ENCODE data around the gene INPP5B. TPM values are rescaled to one million over a fixed set of nuclear protein-coding genes. Genes with fewer than 3 reads are reported as not detected.
A peak's percentile ranks its signal among the peaks of the same experiment; 100 is the strongest.
"Not testable (repeated sequence)": the region's sequence is repeated elsewhere in the genome, so short reads cannot be mapped to it uniquely, and the experiment has no call there.

INPP5B gene
- total RNA-seq, 1 donor from 2014 or later: 36.5 TPM

- H3K27ac Mint-ChIP-seq (ENCODE audit: unreplicated experiment): no peak overlapping the region
- TF ChIP-seq, protein P1, sequence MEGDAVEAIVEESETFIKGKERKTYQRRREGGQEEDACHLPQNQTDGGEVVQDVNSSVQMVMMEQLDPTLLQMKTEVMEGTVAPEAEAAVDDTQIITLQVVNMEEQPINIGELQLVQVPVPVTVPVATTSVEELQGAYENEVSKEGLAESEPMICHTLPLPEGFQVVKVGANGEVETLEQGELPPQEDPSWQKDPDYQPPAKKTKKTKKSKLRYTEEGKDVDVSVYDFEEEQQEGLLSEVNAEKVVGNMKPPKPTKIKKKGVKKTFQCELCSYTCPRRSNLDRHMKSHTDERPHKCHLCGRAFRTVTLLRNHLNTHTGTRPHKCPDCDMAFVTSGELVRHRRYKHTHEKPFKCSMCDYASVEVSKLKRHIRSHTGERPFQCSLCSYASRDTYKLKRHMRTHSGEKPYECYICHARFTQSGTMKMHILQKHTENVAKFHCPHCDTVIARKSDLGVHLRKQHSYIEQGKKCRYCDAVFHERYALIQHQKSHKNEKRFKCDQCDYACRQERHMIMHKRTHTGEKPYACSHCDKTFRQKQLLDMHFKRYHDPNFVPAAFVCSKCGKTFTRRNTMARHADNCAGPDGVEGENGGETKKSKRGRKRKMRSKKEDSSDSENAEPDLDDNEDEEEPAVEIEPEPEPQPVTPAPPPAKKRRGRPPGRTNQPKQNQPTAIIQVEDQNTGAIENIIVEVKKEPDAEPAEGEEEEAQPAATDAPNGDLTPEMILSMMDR (IDR thresholded peaks at IDR 0.05): no peak
- DNase-seq (ENCODE audit: extremely low spot score, unreplicated experiment): no peak
Observed at GRCh38 chr1:37944086-37944763, 2.6 kb downstream of the INPP5B start.

GRCh38 chr1:37940299-37940947, 6.4 kb downstream of the INPP5B start:
- TF ChIP-seq, protein P1 (IDR thresholded peaks at IDR 0.05): no peak
- DNase-seq (ENCODE audit: extremely low spot score, unreplicated experiment): no peak
- no peaks in the 10 kb centered on the region for H3K27me3 Mint-ChIP-seq (ENCODE audit: unreplicated experiment)
- H3K4me3 Mint-ChIP-seq (ENCODE audit: unreplicated experiment): no peak overlapping the region
- no peaks in the 10 kb centered on the region for H3K9me3 Mint-ChIP-seq (ENCODE audit: unreplicated experiment)
- no peak overlapping the region for H3K27ac Mint-ChIP-seq (ENCODE audit: unreplicated experiment)
- H3K36me3 Mint-ChIP-seq (ENCODE audit: unreplicated experiment): peaks cover 24% of the 10 kb centered on the region
- H3K4me1 Mint-ChIP-seq (ENCODE audit: unreplicated experiment): peaks cover 3% of the 10 kb centered on the region

More at GRCh38 chr1:37944086-37944763, 2.6 kb downstream of the INPP5B start:
- Mint-ChIP-seq H3K9me3 (ENCODE audit: unreplicated experiment) (no peaks in the 10 kb centered on the region), H3K36me3 (ENCODE audit: unreplicated experiment) (peaks cover 16% of the 10 kb centered on the region), H3K4me1 (ENCODE audit: unreplicated experiment) (peaks cover 13% of the 10 kb centered on the region), H3K4me3 (ENCODE audit: unreplicated experiment) (no peak overlapping the region), H3K27me3 (ENCODE audit: unreplicated experiment) (no peaks in the 10 kb centered on the region)

- H3K4me1 Mint-ChIP-seq (ENCODE audit: unreplicated experiment); H3K27ac Mint-ChIP-seq (ENCODE audit: unreplicated experiment); H3K27me3 Mint-ChIP-seq (ENCODE audit: unreplicated experiment); H3K4me3 Mint-ChIP-seq (ENCODE audit: unreplicated experiment); H3K9me3 Mint-ChIP-seq (ENCODE audit: unreplicated experiment); DNase-seq (ENCODE audit: extremely low spot score, unreplicated experiment): not testable (repeated sequence)
- H3K36me3 Mint-ChIP-seq (ENCODE audit: unreplicated experiment): peaks cover 22% of the 10 kb centered on the region
Observed at GRCh38 chr1:37936760-37937159, 10.1 kb downstream of the INPP5B start.

- H3K27me3 Mint-ChIP-seq (ENCODE audit: unreplicated experiment): no peaks in the 10 kb centered on the region
- H3K27ac Mint-ChIP-seq (ENCODE audit: unreplicated experiment): no peak overlapping the region
- H3K4me3 Mint-ChIP-seq (ENCODE audit: unreplicated experiment): peak overlapping the region; percentile 82
- no peak for DNase-seq (ENCODE audit: extremely low spot score, unreplicated experiment)
- TF ChIP-seq, protein P1 (IDR thresholded peaks at IDR 0.05): no peak
- no peaks in the 10 kb centered on the region for H3K9me3 Mint-ChIP-seq (ENCODE audit: unreplicated experiment)
- H3K36me3 Mint-ChIP-seq (ENCODE audit: unreplicated experiment): peaks cover 20% of the 10 kb centered on the region
- peaks cover 19% of the 10 kb centered on the region for H3K4me1 Mint-ChIP-seq (ENCODE audit: unreplicated experiment)
Observed at GRCh38 chr1:37932759-37933158, 14.1 kb downstream of the INPP5B start.

DNA sequence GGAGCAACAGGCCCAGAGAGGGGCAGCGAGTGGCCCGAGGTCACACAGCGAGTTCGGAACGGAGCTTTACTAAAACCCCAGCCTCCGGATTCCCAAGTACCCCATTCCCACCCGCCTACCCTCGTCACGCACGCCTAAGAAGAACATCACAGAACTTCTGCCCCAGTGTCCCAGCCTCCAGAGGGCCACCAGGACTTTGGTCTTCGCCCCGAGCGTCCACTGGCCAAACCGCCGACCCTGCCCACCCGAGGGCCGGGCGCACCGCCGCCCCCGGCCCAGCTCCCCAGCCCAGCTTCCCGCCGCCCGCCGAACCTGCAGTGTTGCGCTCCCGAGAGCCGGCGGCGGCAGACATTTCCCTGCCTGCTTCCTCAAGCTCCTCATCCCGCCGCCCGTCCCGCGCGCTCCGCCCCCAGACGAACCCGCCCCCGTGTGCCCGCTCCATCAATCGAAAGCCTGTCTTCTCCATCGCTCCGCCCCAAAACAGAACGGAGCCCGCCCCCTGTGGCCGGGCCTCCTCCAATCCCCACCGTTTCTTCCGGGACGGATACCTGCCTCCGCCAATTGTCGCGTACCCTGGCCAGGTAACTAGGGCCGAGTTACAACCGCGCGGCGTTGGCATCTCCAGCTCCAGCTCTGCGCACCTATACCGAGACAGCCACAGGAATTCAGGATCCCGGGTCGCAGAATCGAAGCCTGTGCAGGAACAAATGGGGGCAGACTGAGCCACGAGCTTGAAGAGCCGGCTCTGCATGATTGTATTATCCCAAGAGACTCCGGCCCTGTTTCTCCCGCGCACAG, 15.3 kb downstream of the INPP5B start:
- peak overlapping the region; percentile 68 for H3K27ac Mint-ChIP-seq (ENCODE audit: unreplicated experiment)
- no peaks in the 10 kb centered on the region for H3K27me3 Mint-ChIP-seq (ENCODE audit: unreplicated experiment)
- peaks cover 22% of the 10 kb centered on the region for H3K4me1 Mint-ChIP-seq (ENCODE audit: unreplicated experiment)
- no peaks in the 10 kb centered on the region for H3K9me3 Mint-ChIP-seq (ENCODE audit: unreplicated experiment)
- H3K36me3 Mint-ChIP-seq (ENCODE audit: unreplicated experiment): peaks cover 22% of the 10 kb centered on the region
- peak overlapping the region; percentile 82 for H3K4me3 Mint-ChIP-seq (ENCODE audit: unreplicated experiment)
- TF ChIP-seq, protein P1 (IDR thresholded peaks at IDR 0.05): peak; percentile 10
- DNase-seq (ENCODE audit: extremely low spot score, unreplicated experiment): peak; percentile 97

Data from osteocyte (in vitro differentiated cells).